Caco-2 (cell line): ENCODE results near the gene PRX. TPM values are rescaled to one million over a fixed set of nuclear protein-coding genes. Genes with fewer than 3 reads are reported as not detected.

ENCODE experiments used
- BruUV-seq: library from RNA; stranded (reverse); fragments of 400-500 nt; replicated peaks from 2 replicates; lab custom pipeline; 2021; lab: Mats Ljungman, UMichigan
- CTCF ChIA-PET: fragments of 300-600 bp; sonication (Branson Sonifier 250); formaldehyde crosslinking; loops from one replicate; lab custom pipeline; 2022; ENCODE audit warnings: antibody characterized with exemption; lab: Charles Lee
- POLR2A ChIA-PET: fragments of 300-600 bp; sonication (Branson Sonifier 250); formaldehyde crosslinking; loops from one replicate; lab custom pipeline; 2022; ENCODE audit warnings: antibody characterized with exemption; lab: Charles Lee
- DNase-seq, 2 experiments: peaks; one replicate each; pipeline versions ENCODE4 v3.0.0 to v3.0.0-alpha.2; 2020 to 2022
- H3K27me3 ChIP-seq: replicated peaks from 2 replicates; pipeline ENCODE4 v1.6.0; 2011; ENCODE audit warnings: low read length; ENCODE audit not compliant: control insufficient read depth, insufficient read depth
- H3K36me3 ChIP-seq: 2 replicates; pipeline ENCODE4 v1.5.1; 2011; ENCODE audit warnings: low read length; ENCODE audit not compliant: control insufficient read depth, insufficient read depth
- H3K4me1 ChIP-seq: fragments of 250-450 bp; sonication (Bioruptor Pico); 2 replicates; pipeline ENCODE4 v1.5.1; 2020; ENCODE audit warnings: mild to moderate bottlenecking
- H3K4me3 ChIP-seq: 2 replicates; pipeline ENCODE4 v1.5.1; 2011; ENCODE audit warnings: low read depth, mild to moderate bottlenecking, control low read depth, low read length
- H3K9me3 ChIP-seq: fragments of 250-450 bp; sonication (Bioruptor Pico); 2 replicates; pipeline ENCODE4 v1.5.1; 2020; ENCODE audit warnings: mild to moderate bottlenecking, moderate library complexity
- H3K27ac Mint-ChIP-seq: one replicate; pipeline ENCODE4 v1.8.0; 2022; ENCODE audit warnings: mixed read lengths; ENCODE audit not compliant: unreplicated experiment
- H3K27me3 Mint-ChIP-seq: one replicate; pipeline ENCODE4 v1.8.0; 2022; ENCODE audit warnings: mixed read lengths; ENCODE audit not compliant: insufficient read depth, unreplicated experiment
- H3K36me3 Mint-ChIP-seq: one replicate; pipeline ENCODE4 v1.8.0; 2022; ENCODE audit warnings: mild to moderate bottlenecking, mixed read lengths; ENCODE audit not compliant: insufficient read depth, unreplicated experiment
- H3K4me1 Mint-ChIP-seq: one replicate; pipeline ENCODE4 v1.8.0; 2022; ENCODE audit warnings: low read depth, mixed read lengths; ENCODE audit not compliant: unreplicated experiment
- H3K4me3 Mint-ChIP-seq: one replicate; pipeline ENCODE4 v1.8.0; 2022; ENCODE audit warnings: mild to moderate bottlenecking, moderate library complexity, mixed read lengths; ENCODE audit not compliant: unreplicated experiment
- H3K9me3 Mint-ChIP-seq: one replicate; pipeline ENCODE4 v1.8.0; 2022; ENCODE audit warnings: mixed read lengths; ENCODE audit not compliant: unreplicated experiment
- intact Hi-C: fragments of 100-400 bp; cut with micrococcal nuclease; formaldehyde crosslinking; loops from one replicate; pipeline ENCODE4 v1.10.0; 2022; ENCODE audit not compliant: unreplicated experiment
- total RNA-seq: library from RNA; stranded (reverse); gene quantifications from 2 replicates; pipeline ENCODE4 v1.2.3, GENCODE V29; 2022
- TF ChIP-seq, protein P1 (sequence below), 2 experiments: fragments of 200-600 bp in 1 of 2; IDR thresholded peaks; 1 replicate in 1 of 2; 2 replicates in 1 of 2; pipeline versions ENCODE4 v1.5.1 to v1.8.0; 2011 to 2022; ENCODE audit warnings: antibody characterized with exemption in 1 of 2, control low read depth in 1 of 2, inconsistent platforms in 1 of 2, low read depth in 1 of 2, low read length in 1 of 2, mild to moderate bottlenecking in 1 of 2, moderate library complexity in 1 of 2; ENCODE audit not compliant: insufficient read depth in 1 of 2, severe bottlenecking in 1 of 2, unreplicated experiment in 1 of 2

Gene PRX
- total RNA-seq, 1 experiment from 2014 or later: 2.5 TPM

GRCh38 chr19:40389404-40390083, 23.6 kb downstream of the PRX start:
- H3K36me3 Mint-ChIP-seq: no peaks in the 10 kb centered on the region
- H3K27me3 ChIP-seq: no peaks in the 10 kb centered on the region
- no peaks in the 10 kb centered on the region for H3K36me3 ChIP-seq
- no peak overlapping the region for H3K27ac Mint-ChIP-seq
- H3K4me1 Mint-ChIP-seq: peaks cover 14% of the 10 kb centered on the region
- ChIA-PET POLR2A (no interaction called here), CTCF (no interaction called here)
- H3K27me3 Mint-ChIP-seq: no peaks in the 10 kb centered on the region
- no peak for DNase-seq
- no TSS peak for BruUV-seq
- TF ChIP-seq, protein P1, sequence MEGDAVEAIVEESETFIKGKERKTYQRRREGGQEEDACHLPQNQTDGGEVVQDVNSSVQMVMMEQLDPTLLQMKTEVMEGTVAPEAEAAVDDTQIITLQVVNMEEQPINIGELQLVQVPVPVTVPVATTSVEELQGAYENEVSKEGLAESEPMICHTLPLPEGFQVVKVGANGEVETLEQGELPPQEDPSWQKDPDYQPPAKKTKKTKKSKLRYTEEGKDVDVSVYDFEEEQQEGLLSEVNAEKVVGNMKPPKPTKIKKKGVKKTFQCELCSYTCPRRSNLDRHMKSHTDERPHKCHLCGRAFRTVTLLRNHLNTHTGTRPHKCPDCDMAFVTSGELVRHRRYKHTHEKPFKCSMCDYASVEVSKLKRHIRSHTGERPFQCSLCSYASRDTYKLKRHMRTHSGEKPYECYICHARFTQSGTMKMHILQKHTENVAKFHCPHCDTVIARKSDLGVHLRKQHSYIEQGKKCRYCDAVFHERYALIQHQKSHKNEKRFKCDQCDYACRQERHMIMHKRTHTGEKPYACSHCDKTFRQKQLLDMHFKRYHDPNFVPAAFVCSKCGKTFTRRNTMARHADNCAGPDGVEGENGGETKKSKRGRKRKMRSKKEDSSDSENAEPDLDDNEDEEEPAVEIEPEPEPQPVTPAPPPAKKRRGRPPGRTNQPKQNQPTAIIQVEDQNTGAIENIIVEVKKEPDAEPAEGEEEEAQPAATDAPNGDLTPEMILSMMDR (IDR thresholded peaks at IDR 0.05; ENCODE audit: insufficient read depth in 1 of 2, low read depth in 1 of 2, low read length in 1 of 2, severe bottlenecking in 1 of 2, unreplicated experiment in 1 of 2): no peak
- H3K9me3 Mint-ChIP-seq: no peaks in the 10 kb centered on the region
- peaks cover 10% of the 10 kb centered on the region for H3K4me1 ChIP-seq
- intact Hi-C loops: no loop called here
- H3K4me3 Mint-ChIP-seq: no peak overlapping the region
- H3K4me3 ChIP-seq: no peak overlapping the region
- no peaks in the 10 kb centered on the region for H3K9me3 ChIP-seq

GRCh38 chr19:40388481-40388880, 24.7 kb downstream of the PRX start:
- POLR2A ChIA-PET: no interaction called here
- no peaks in the 10 kb centered on the region for H3K27me3 Mint-ChIP-seq

GRCh38 chr19:40387155-40387554, 26.0 kb downstream of the PRX start:
- Mint-ChIP-seq H3K36me3 (no peaks in the 10 kb centered on the region), H3K9me3 (no peaks in the 10 kb centered on the region), H3K27me3 (no peaks in the 10 kb centered on the region), H3K4me3 (no peak overlapping the region), H3K27ac (no peak overlapping the region), H3K4me1 (peaks cover 7% of the 10 kb centered on the region)
- no TSS peak for BruUV-seq
- H3K9me3 ChIP-seq: no peaks in the 10 kb centered on the region
- H3K27me3 ChIP-seq: no peaks in the 10 kb centered on the region
- ChIA-PET POLR2A (interaction anchor here (0.7 kb wide), 1 partner anchor 16 kb away, joined by 3 read pairs; no protein-coding TSS in a partner anchor), CTCF (no interaction called here)
- no peaks in the 10 kb centered on the region for H3K36me3 ChIP-seq
- TF ChIP-seq, protein P1 (IDR thresholded peaks at IDR 0.05; ENCODE audit: insufficient read depth in 1 of 2, low read depth in 1 of 2, low read length in 1 of 2, severe bottlenecking in 1 of 2, unreplicated experiment in 1 of 2): no peak
- no peaks in the 10 kb centered on the region for H3K4me1 ChIP-seq
- no peak overlapping the region for H3K4me3 ChIP-seq
- DNase-seq: no peak
- intact Hi-C loops: no loop called here

More at GRCh38 chr19:40388481-40388880, 24.7 kb downstream of the PRX start:
- no peak overlapping the region for H3K27ac Mint-ChIP-seq
- no peaks in the 10 kb centered on the region for H3K9me3 Mint-ChIP-seq
- TF ChIP-seq, protein P1 (IDR thresholded peaks at IDR 0.05; ENCODE audit: insufficient read depth in 1 of 2, low read depth in 1 of 2, low read length in 1 of 2, severe bottlenecking in 1 of 2, unreplicated experiment in 1 of 2): no peak
- no peaks in the 10 kb centered on the region for H3K36me3 ChIP-seq
- CTCF ChIA-PET: interaction anchor here (0.6 kb wide), 1 partner anchor 156 kb away, joined by 4 read pairs; no protein-coding TSS in a partner anchor
- H3K4me1 Mint-ChIP-seq: peaks cover 14% of the 10 kb centered on the region
- no peak overlapping the region for H3K4me3 Mint-ChIP-seq
- no peak overlapping the region for H3K4me3 ChIP-seq
- H3K27me3 ChIP-seq: no peaks in the 10 kb centered on the region
- H3K4me1 ChIP-seq: peaks cover 10% of the 10 kb centered on the region
- intact Hi-C loops: no loop called here
- H3K36me3 Mint-ChIP-seq: no peaks in the 10 kb centered on the region
- no peaks in the 10 kb centered on the region for H3K9me3 ChIP-seq
- no TSS peak for BruUV-seq
- no peak for DNase-seq
